ENCODE measurements around the gene PROZ.

PROZ gene

DNA sequence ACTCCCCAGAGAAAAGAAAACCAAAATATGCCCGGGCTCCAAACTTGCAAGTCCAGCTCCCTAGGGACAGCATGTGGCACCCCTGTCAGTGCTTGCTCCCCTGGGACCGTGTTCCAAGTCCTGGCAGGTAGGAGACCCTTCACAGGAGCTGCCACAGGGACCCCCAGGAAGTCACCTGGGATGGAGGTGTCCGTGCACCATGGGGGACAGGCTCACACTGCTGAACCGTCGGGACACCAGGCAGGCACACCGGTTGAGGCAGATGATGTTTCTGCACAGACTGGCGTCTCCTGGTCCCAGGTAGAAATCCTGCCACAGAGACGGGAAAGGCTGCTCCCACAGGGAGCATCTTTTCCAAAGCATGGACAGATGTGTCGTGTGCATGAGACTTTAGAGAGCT lies 11.7 kb upstream of the PROZ start:
- Histone ChIP-seq H3K9me3 (ENCODE audit: control insufficient read depth, low read length) (no peaks in the 10 kb centered on the region), H3K4me1 (ENCODE audit: control insufficient read depth, insufficient read depth, low read length) (peaks cover 4% of the 10 kb centered on the region), H3K9ac (ENCODE audit: low read length) (no peak overlapping the region), H3K4me3 (ENCODE audit: low read length) (no peak overlapping the region), H3K36me3 (ENCODE audit: control insufficient read depth, insufficient read depth, low read length, severe bottlenecking) (no peaks in the 10 kb centered on the region), H3K27me3 (replicated peaks; ENCODE audit: control insufficient read depth, insufficient read depth, low read length) (no peaks in the 10 kb centered on the region)
- DNase-seq (ENCODE audit: low read depth): no peak

DNA sequence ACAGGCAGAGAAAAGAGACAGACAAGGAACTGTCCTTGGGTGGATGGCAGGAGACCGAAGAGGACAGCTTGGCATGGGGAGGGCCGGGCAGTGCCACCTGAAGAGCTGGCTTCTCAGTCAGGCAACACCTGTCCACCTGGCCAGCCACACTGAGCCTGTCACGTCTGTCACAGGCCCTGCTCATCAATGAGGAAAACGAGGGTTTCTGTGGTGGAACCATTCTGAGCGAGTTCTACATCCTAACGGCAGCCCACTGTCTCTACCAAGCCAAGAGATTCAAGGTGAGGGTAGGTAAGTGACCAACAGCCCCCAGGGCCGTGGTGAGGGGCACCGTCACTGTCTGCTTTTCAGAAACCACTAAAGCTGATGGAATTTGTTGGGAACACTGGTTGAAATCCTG lies 11.2 kb upstream of the PROZ start:
- no peaks in the 10 kb centered on the region for H3K36me3 ChIP-seq (ENCODE audit: control insufficient read depth, insufficient read depth, low read length, severe bottlenecking)
- no peaks in the 10 kb centered on the region for H3K27me3 ChIP-seq (replicated peaks; ENCODE audit: control insufficient read depth, insufficient read depth, low read length)
- no peak overlapping the region for H3K4me3 ChIP-seq (ENCODE audit: low read length)
- peaks cover 8% of the 10 kb centered on the region for H3K4me1 ChIP-seq (ENCODE audit: control insufficient read depth, insufficient read depth, low read length)
- H3K9ac ChIP-seq (ENCODE audit: low read length): no peak overlapping the region
- H3K9me3 ChIP-seq (ENCODE audit: control insufficient read depth, low read length): no peaks in the 10 kb centered on the region
- DNase-seq (ENCODE audit: low read depth): no peak

GRCh38 chr13:113148407-113148806 lies 10.0 kb upstream of the PROZ start:
- no peaks in the 10 kb centered on the region for H3K36me3 ChIP-seq (ENCODE audit: control insufficient read depth, insufficient read depth, low read length, severe bottlenecking)
- peaks cover 16% of the 10 kb centered on the region for H3K4me1 ChIP-seq (ENCODE audit: control insufficient read depth, insufficient read depth, low read length)
- no peaks in the 10 kb centered on the region for H3K27me3 ChIP-seq (replicated peaks; ENCODE audit: control insufficient read depth, insufficient read depth, low read length)
- H3K9me3 ChIP-seq (ENCODE audit: control insufficient read depth, low read length): no peaks in the 10 kb centered on the region
- DNase-seq (ENCODE audit: low read depth): no peak
- no peak overlapping the region for H3K9ac ChIP-seq (ENCODE audit: low read length)
- H3K4me3 ChIP-seq (ENCODE audit: low read length): no peak overlapping the region

- Histone ChIP-seq H3K36me3 (ENCODE audit: control insufficient read depth, insufficient read depth, low read length, severe bottlenecking) (no peaks in the 10 kb centered on the region), H3K27me3 (replicated peaks; ENCODE audit: control insufficient read depth, insufficient read depth, low read length) (no peaks in the 10 kb centered on the region), H3K9me3 (ENCODE audit: control insufficient read depth, low read length) (no peaks in the 10 kb centered on the region), H3K4me1 (ENCODE audit: control insufficient read depth, insufficient read depth, low read length) (peaks cover 19% of the 10 kb centered on the region), H3K9ac (ENCODE audit: low read length) (no peak overlapping the region), H3K4me3 (ENCODE audit: low read length) (no peak overlapping the region)
- no peak for DNase-seq (ENCODE audit: low read depth)
Observed at GRCh38 chr13:113148940-113149503, 9.4 kb upstream of the PROZ start.

- no peak overlapping the region for H3K9ac ChIP-seq (ENCODE audit: low read length)
- no peaks in the 10 kb centered on the region for H3K36me3 ChIP-seq (ENCODE audit: control insufficient read depth, insufficient read depth, low read length, severe bottlenecking)
- no peak overlapping the region for H3K4me3 ChIP-seq (ENCODE audit: low read length)
- no peak for DNase-seq (ENCODE audit: low read depth)
- no peaks in the 10 kb centered on the region for H3K27me3 ChIP-seq (replicated peaks; ENCODE audit: control insufficient read depth, insufficient read depth, low read length)
- H3K4me1 ChIP-seq (ENCODE audit: control insufficient read depth, insufficient read depth, low read length): peaks cover 25% of the 10 kb centered on the region
- H3K9me3 ChIP-seq (ENCODE audit: control insufficient read depth, low read length): no peaks in the 10 kb centered on the region
Observed at GRCh38 chr13:113149711-113150549, 8.5 kb upstream of the PROZ start.

DNA sequence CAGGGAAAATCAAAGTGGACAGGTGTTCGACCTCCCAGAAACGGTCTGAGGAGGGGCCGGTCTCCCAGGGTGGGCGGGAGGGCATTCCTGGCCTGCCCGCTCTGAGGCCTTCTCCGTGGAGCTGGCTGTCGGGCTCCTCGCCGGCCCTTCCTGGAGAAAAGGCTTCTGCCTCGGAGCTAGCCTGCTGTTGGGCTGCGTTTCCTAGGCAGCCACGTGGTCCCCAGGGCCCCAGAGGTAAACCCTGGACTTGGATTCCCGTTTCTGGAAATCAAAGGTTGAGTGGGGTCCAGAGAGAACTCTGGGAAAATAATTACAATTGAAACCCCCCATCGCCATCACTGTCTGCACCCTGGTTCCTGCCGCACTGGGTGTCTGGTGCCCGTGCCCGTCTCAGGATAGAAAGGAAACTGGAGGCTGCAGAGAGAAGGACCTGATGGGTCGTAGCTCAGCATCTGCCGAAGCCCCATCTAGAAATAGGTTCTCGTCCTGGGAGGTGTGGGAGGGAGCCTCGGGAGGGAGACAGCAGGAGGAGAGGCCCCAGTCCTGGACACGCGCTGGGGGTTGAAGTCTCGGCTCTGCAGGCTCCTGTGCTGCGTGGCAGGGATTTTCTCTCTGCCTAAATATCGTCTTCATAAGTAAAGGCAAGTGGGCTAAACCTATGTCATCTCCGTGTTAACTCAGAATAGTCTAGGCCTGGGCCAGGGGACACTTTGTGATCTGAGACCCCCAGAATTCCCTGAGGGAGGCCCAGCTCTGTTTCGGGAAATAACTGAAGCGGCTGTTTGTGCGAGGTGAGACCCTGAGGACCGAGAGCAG lies 7.7 kb upstream of the PROZ start:
- Histone ChIP-seq H3K36me3 (ENCODE audit: control insufficient read depth, insufficient read depth, low read length, severe bottlenecking) (no peaks in the 10 kb centered on the region), H3K9me3 (ENCODE audit: control insufficient read depth, low read length) (no peaks in the 10 kb centered on the region)
- no peak for DNase-seq (ENCODE audit: low read depth)

GRCh38 chr13:113151745-113152690 lies 6.4 kb upstream of the PROZ start:
- Histone ChIP-seq H3K4me1 (ENCODE audit: control insufficient read depth, insufficient read depth, low read length) (peaks cover 28% of the 10 kb centered on the region), H3K27me3 (replicated peaks; ENCODE audit: control insufficient read depth, insufficient read depth, low read length) (no peaks in the 10 kb centered on the region), H3K36me3 (ENCODE audit: control insufficient read depth, insufficient read depth, low read length, severe bottlenecking) (no peaks in the 10 kb centered on the region), H3K9me3 (ENCODE audit: control insufficient read depth, low read length) (no peaks in the 10 kb centered on the region), H3K9ac (ENCODE audit: low read length) (peak overlapping the region; percentile 87), H3K4me3 (ENCODE audit: low read length) (peak overlapping the region; percentile 78)
- DNase-seq (ENCODE audit: low read depth): peak; percentile 43

More for the DNA sequence above, 7.7 kb upstream of the PROZ start:
- peaks cover 28% of the 10 kb centered on the region for H3K4me1 ChIP-seq (ENCODE audit: control insufficient read depth, insufficient read depth, low read length)
- no peaks in the 10 kb centered on the region for H3K27me3 ChIP-seq (replicated peaks; ENCODE audit: control insufficient read depth, insufficient read depth, low read length)
- no peak overlapping the region for H3K4me3 ChIP-seq (ENCODE audit: low read length)
- no peak overlapping the region for H3K9ac ChIP-seq (ENCODE audit: low read length)

DNA sequence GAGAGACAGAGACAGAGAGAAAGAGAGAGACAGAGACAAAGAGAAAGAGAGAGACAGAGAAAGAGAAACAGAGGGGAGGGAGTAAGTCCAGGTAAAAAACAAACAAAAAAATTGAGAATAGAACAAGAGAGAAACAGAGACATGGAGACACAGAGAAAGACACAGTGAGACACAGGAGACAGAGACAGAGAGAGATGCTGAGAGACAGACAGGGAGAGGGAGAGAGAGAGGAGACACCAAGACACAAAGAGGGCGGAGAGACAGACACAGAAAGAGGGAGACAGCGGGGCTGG lies 5.8 kb upstream of the PROZ start:
- no peaks in the 10 kb centered on the region for H3K27me3 ChIP-seq (replicated peaks; ENCODE audit: control insufficient read depth, insufficient read depth, low read length)
- no peaks in the 10 kb centered on the region for H3K36me3 ChIP-seq (ENCODE audit: control insufficient read depth, insufficient read depth, low read length, severe bottlenecking)
- H3K9me3 ChIP-seq (ENCODE audit: control insufficient read depth, low read length): no peaks in the 10 kb centered on the region
- peaks cover 28% of the 10 kb centered on the region for H3K4me1 ChIP-seq (ENCODE audit: control insufficient read depth, insufficient read depth, low read length)
- DNase-seq (ENCODE audit: low read depth): no peak
- peak overlapping the region; percentile 87 for H3K9ac ChIP-seq (ENCODE audit: low read length)
- peak overlapping the region; percentile 78 for H3K4me3 ChIP-seq (ENCODE audit: low read length)

DNA sequence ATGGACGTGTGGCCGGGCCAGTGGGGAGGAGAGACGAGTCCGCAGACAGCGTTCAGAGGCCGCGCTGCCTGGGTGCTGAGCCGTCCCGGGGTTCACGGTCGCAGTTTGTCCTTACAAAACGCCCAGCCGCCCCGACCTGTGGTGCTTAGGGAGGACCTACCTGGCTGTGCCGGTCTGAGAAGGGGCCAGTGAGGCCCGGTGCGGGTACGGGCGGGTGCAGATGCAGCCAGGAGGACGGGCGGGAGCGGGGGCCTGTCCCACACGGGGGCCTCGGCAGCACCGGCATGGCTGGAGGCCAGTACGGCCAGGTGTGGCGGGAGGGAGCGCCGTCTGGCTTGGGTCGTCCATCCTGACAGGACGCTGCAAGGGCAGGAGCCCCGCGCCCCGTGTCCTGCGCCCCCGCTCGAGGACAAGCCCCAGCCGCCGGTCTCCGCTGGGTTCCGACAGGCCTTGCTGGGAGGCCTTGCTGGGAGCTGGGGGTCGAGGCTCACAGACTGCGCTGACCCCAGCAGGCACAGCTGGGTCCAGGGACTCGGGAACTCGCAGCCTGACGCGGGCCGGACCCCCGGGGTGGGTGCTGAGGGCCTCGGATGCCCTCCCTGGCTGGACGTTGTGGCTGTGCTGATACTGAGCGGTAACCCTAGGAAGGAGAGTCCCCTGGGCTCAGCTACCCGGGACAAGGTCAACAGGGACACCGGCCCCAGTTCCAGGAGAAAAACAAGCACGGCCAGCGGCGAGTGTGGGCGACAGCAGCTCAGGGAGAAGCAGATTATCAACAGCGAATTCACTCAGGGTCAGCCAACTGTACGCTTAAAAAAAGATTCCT lies 5.3 kb upstream of the PROZ start:
- Histone ChIP-seq H3K9ac (ENCODE audit: low read length) (peak overlapping the region; percentile 87), H3K27me3 (replicated peaks; ENCODE audit: control insufficient read depth, insufficient read depth, low read length) (no peaks in the 10 kb centered on the region), H3K4me3 (ENCODE audit: low read length) (peak overlapping the region; percentile 78), H3K36me3 (ENCODE audit: control insufficient read depth, insufficient read depth, low read length, severe bottlenecking) (no peaks in the 10 kb centered on the region), H3K4me1 (ENCODE audit: control insufficient read depth, insufficient read depth, low read length) (peaks cover 28% of the 10 kb centered on the region), H3K9me3 (ENCODE audit: control insufficient read depth, low read length) (no peaks in the 10 kb centered on the region)
- peak; percentile 8 for DNase-seq (ENCODE audit: low read depth)
